HG03442 (cell line): Measurements from ENCODE around the gene ELAVL3.
"Not testable (repeated sequence)": the region's sequence is repeated elsewhere in the genome, so short reads cannot be mapped to it uniquely, and the experiment has no call there.

ENCODE experiments used
- ATAC-seq: cut with Tn5 transposase; IDR thresholded peaks from one replicate; pipeline ENCODE4 v1.9.1; 2021; ENCODE audit warnings: mild to moderate bottlenecking, moderate library complexity; ENCODE audit not compliant: unreplicated experiment

ELAVL3 gene

GRCh38 chr19:11489378-11489777 lies 8.5 kb upstream of the ELAVL3 start:
- ATAC-seq: no peak

- no peak for ATAC-seq
Observed at GRCh38 chr19:11486661-11487503, 6.0 kb upstream of the ELAVL3 start.

- ATAC-seq: no peak
Observed at GRCh38 chr19:11485245-11485837, 4.5 kb upstream of the ELAVL3 start.

GRCh38 chr19:11483366-11484111 lies 2.7 kb upstream of the ELAVL3 start:
- ATAC-seq: no peak

GRCh38 chr19:11482384-11483050 lies 1.7 kb upstream of the ELAVL3 start:
- ATAC-seq: peak; percentile 55

- ATAC-seq: peak; percentile 63
Observed at GRCh38 chr19:11481534-11482383, 913 bp upstream of the ELAVL3 start.

- ATAC-seq: no peak
Observed at GRCh38 chr19:11479898-11480714, 740 bp downstream of the ELAVL3 start.

GRCh38 chr19:11479090-11479897 lies 1.6 kb downstream of the ELAVL3 start:
- no peak for ATAC-seq

GRCh38 chr19:11478167-11479089 lies 2.4 kb downstream of the ELAVL3 start:
- ATAC-seq: no peak

- no peak for ATAC-seq
Observed at GRCh38 chr19:11475861-11476260, 5.0 kb downstream of the ELAVL3 start.

- ATAC-seq: not testable (repeated sequence)
Observed at GRCh38 chr19:11475343-11475742, 5.5 kb downstream of the ELAVL3 start.

- no peak for ATAC-seq
Observed at GRCh38 chr19:11473725-11474124, 7.1 kb downstream of the ELAVL3 start.

- not testable (repeated sequence) for ATAC-seq
Observed at GRCh38 chr19:11468266-11468845, 12.5 kb downstream of the ELAVL3 start.

- ATAC-seq: no peak
Observed at GRCh38 chr19:11465600-11465999, 15.2 kb downstream of the ELAVL3 start.

GRCh38 chr19:11464333-11465265 lies 16.2 kb downstream of the ELAVL3 start:
- ATAC-seq: no peak

- ATAC-seq: no peak
Observed at GRCh38 chr19:11463391-11463790, 17.5 kb downstream of the ELAVL3 start.
